Fibroblast of lung (primary cell): Measurements from ENCODE around the gene PRDM16.

Experiments
- EZH2 ChIP-seq: IDR thresholded peaks from 2 replicates; pipeline ENCODE4 v1.5.1; 2012; ENCODE audit warnings: low read length, control low read depth, mild to moderate bottlenecking; ENCODE audit errors: missing control alignments
- TF ChIP-seq, protein P1 (sequence below), 2 donors: IDR thresholded peaks in 1 of 2; conservative IDR thresholded peaks in 1 of 2; 1 replicate in 1 of 2; 2 replicates in 1 of 2; pipeline ENCODE4 v1.5.1; 2011 to 2012; ENCODE audit warnings: low read length in 2 of 2, control low read depth in 1 of 2, inconsistent platforms in 1 of 2, low read depth in 1 of 2, mild to moderate bottlenecking in 1 of 2

DNA sequence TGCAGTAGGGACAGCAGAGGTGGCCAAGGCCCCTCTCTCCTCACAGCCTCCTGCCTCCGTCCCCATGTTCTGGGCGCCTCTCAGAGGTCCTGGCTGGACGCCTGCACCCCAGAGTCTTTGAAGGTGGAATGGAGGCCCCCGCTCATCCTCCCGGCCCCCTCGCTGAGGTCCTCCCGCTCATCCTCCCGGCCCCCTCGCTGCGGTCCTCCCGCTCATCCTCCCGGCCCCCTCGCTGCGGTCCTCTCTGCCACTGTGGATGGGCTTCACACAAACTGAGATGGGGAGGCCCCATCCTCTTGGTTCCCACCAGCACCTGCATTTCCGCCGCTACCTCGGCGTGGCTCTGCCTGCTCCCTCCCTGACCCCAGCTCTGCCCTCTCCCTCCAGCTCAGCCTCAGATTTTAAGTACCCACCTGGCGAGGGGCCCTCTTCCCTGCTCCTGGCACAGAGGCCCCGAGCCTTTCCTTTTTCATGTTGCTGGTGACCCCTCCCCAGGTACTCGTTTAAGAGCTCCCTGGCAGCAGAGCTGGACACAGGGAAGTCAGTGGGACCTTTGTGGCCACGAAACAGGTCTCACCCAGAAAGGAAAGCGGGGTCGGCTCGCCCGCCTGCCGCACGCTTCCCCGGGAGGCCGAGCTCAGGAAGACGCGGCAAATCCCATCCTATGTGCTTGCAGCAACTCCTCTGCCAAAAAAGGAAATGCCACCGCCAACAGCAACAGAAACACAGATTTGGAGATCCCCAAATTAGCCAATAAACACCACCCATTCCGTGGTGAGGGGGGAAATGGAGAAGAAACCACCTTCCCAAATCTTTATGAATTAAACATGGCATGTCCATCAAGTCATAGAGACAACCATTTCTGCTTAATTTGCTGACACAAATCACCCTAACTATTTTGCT lies 143.7 kb downstream of the PRDM16 start:
- TF ChIP-seq, protein P1, sequence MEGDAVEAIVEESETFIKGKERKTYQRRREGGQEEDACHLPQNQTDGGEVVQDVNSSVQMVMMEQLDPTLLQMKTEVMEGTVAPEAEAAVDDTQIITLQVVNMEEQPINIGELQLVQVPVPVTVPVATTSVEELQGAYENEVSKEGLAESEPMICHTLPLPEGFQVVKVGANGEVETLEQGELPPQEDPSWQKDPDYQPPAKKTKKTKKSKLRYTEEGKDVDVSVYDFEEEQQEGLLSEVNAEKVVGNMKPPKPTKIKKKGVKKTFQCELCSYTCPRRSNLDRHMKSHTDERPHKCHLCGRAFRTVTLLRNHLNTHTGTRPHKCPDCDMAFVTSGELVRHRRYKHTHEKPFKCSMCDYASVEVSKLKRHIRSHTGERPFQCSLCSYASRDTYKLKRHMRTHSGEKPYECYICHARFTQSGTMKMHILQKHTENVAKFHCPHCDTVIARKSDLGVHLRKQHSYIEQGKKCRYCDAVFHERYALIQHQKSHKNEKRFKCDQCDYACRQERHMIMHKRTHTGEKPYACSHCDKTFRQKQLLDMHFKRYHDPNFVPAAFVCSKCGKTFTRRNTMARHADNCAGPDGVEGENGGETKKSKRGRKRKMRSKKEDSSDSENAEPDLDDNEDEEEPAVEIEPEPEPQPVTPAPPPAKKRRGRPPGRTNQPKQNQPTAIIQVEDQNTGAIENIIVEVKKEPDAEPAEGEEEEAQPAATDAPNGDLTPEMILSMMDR (conservative IDR thresholded peaks at IDR 0.05 in 1 of 2, IDR thresholded peaks at IDR 0.05 in 1 of 2; ENCODE audit: low read depth in 1 of 2, low read length in 2 of 2) = no peak
- TF ChIP-seq EZH2 = no peak
